H1 (cell line): ENCODE measurements around the gene GJD3. TPM values are rescaled to one million over a fixed set of nuclear protein-coding genes. Genes with fewer than 3 reads are reported as not detected.

ENCODE experiments used
- CTCF ChIP-seq, 3 experiments: IDR thresholded peaks; 1 replicate in 2 of 3; 2 replicates in 1 of 3; pipeline versions ENCODE4 v1.5.1 to v1.6.1; 2011; ENCODE audit warnings: low read length in 3 of 3, mild to moderate bottlenecking in 3 of 3, inconsistent platforms in 2 of 3, low read depth in 1 of 3, moderate library complexity in 1 of 3; ENCODE audit not compliant: insufficient read depth in 1 of 3; ENCODE audit errors: control extremely low read depth in 1 of 3
- FOSL1 ChIP-seq: IDR thresholded peaks from 2 replicates; pipeline ENCODE4 v1.6.1; 2011; ENCODE audit warnings: mild to moderate bottlenecking, low read depth, low read length, moderate library complexity; ENCODE audit not compliant: insufficient read depth
- SIN3A ChIP-seq, 2 experiments: IDR thresholded peaks in 1 of 2; conservative IDR thresholded peaks in 1 of 2; 2 replicates each; pipeline ENCODE4 v1.6.1; 2011 to 2012; ENCODE audit warnings: low read length in 2 of 2, improper control_type of control experiment in 1 of 2, low read depth in 1 of 2, mild to moderate bottlenecking in 1 of 2
- SP1 ChIP-seq: IDR thresholded peaks from 2 replicates; pipeline ENCODE4 v1.6.1; 2011; ENCODE audit warnings: low read depth, low read length
- TBP ChIP-seq: IDR thresholded peaks from 2 replicates; pipeline ENCODE4 v1.6.1; 2011; ENCODE audit warnings: low read depth, low read length, improper control_type of control experiment
- polyA plus RNA-seq, 7 experiments: library from polyadenylated mRNA; depleted of rRNA in 3 of 7; stranded (reverse) in 5 of 7; unstranded in 2 of 7; fragments of >200 nt in 5 of 7; fragments of 200-250 nt in 2 of 7; gene quantifications; 1 replicate in 5 of 7; 2 replicates in 1 of 7; 4 replicates in 1 of 7; pipeline versions ENCODE4 v1.2.1 to v1.2.3, GENCODE V29; 2011 to 2013; ENCODE audit warnings: missing spikeins in 2 of 7, mixed read lengths in 2 of 7
- total RNA-seq: library from RNA; stranded (reverse); fragmentation: NEBNext Ultra II Directional; extraction: Animal tissue kit (Norgen Biotek cat#: 25700); gene quantifications from 2 replicates; pipeline ENCODE4 v1.2.1, GENCODE V29; 2021

The GJD3 gene
- total and polyA plus RNA-seq, 2 of the 8 experiments (the other 6 are each of a cell fraction or from before 2014, with no cell fraction given), result 0.53 to 1.9 TPM

- TF ChIP-seq CTCF (IDR thresholded peaks at IDR 0.05; ENCODE audit: control extremely low read depth in 1 of 3, insufficient read depth in 1 of 3, low read depth in 1 of 3, low read length in 3 of 3), result peak; percentile 90 to 96 (median 93)
- TF ChIP-seq FOSL1, result no peak
- no peak for TF ChIP-seq SIN3A (conservative IDR thresholded peaks at IDR 0.05 in 1 of 2, IDR thresholded peaks at IDR 0.05 in 1 of 2; ENCODE audit: low read depth in 1 of 2, low read length in 2 of 2)
- no peak for TF ChIP-seq TBP
- TF ChIP-seq SP1, result no peak
Observed at GRCh38 chr17:40358323-40359038, 6.1 kb downstream of the GJD3 start (continued).
